Jurkat, Clone E6-1 (cell line): ENCODE results near the gene JARID2.

ENCODE experiments used
- DNase-seq: peaks from one replicate; pipeline ENCODE4 v3.0.0-alpha.2; 2011; ENCODE audit warnings: low read depth, low spot score
- H3K4me3 ChIP-seq: 2 replicates; pipeline ENCODE4 v1.5.1; 2011; ENCODE audit warnings: mild to moderate bottlenecking, low read length, control low read depth, moderate library complexity

JARID2 gene

GRCh38 chr6:15501826-15502445 lies 256.1 kb downstream of the JARID2 start:
- DNase-seq: no peak
- no peak overlapping the region for H3K4me3 ChIP-seq

- H3K4me3 ChIP-seq: no peak overlapping the region
- no peak for DNase-seq
Measured at GRCh38 chr6:15502446-15503345, 256.8 kb downstream of the JARID2 start.

GRCh38 chr6:15503346-15503680 lies 257.4 kb downstream of the JARID2 start:
- H3K4me3 ChIP-seq: no peak overlapping the region
- no peak for DNase-seq

- H3K4me3 ChIP-seq: no peak overlapping the region
- DNase-seq: no peak
Measured at GRCh38 chr6:15504040-15504495, 258.2 kb downstream of the JARID2 start.

- DNase-seq: no peak
- no peak overlapping the region for H3K4me3 ChIP-seq
Measured at GRCh38 chr6:15504581-15505350, 258.9 kb downstream of the JARID2 start.

GRCh38 chr6:15505463-15505918 lies 259.6 kb downstream of the JARID2 start:
- no peak overlapping the region for H3K4me3 ChIP-seq

GRCh38 chr6:15506066-15506465 lies 260.2 kb downstream of the JARID2 start:
- no peak for DNase-seq
- no peak overlapping the region for H3K4me3 ChIP-seq

More at GRCh38 chr6:15505463-15505918, 259.6 kb downstream of the JARID2 start:
- DNase-seq: no peak

GRCh38 chr6:15507221-15507620 lies 261.4 kb downstream of the JARID2 start:
- DNase-seq: no peak
- H3K4me3 ChIP-seq: no peak overlapping the region

GRCh38 chr6:15507746-15508145 lies 261.9 kb downstream of the JARID2 start:
- DNase-seq: no peak
- no peak overlapping the region for H3K4me3 ChIP-seq

- no peak overlapping the region for H3K4me3 ChIP-seq
- no peak for DNase-seq
Measured at GRCh38 chr6:15508441-15508871, 262.6 kb downstream of the JARID2 start.

- no peak for DNase-seq
- H3K4me3 ChIP-seq: no peak overlapping the region
Measured at GRCh38 chr6:15508931-15509330, 263.1 kb downstream of the JARID2 start.

- DNase-seq: no peak
- no peak overlapping the region for H3K4me3 ChIP-seq
Measured at GRCh38 chr6:15509335-15509933, 263.6 kb downstream of the JARID2 start.

- no peak overlapping the region for H3K4me3 ChIP-seq
- no peak for DNase-seq
Measured at GRCh38 chr6:15510121-15510520, 264.3 kb downstream of the JARID2 start.

GRCh38 chr6:15510536-15511247 lies 264.8 kb downstream of the JARID2 start:
- peak; percentile 26 for DNase-seq
- no peak overlapping the region for H3K4me3 ChIP-seq

GRCh38 chr6:15511248-15512125 lies 265.6 kb downstream of the JARID2 start:
- DNase-seq: no peak
- no peak overlapping the region for H3K4me3 ChIP-seq

GRCh38 chr6:15512126-15512525 lies 266.3 kb downstream of the JARID2 start:
- no peak overlapping the region for H3K4me3 ChIP-seq
- no peak for DNase-seq

- H3K4me3 ChIP-seq: no peak overlapping the region
- no peak for DNase-seq
Measured at GRCh38 chr6:15512721-15513120, 266.9 kb downstream of the JARID2 start.
